PC-9 (cell line): Measurements from ENCODE around the gene APBB1IP.
A peak's percentile ranks its signal among the peaks of the same experiment; 100 is the strongest.
"Not testable (repeated sequence)": the region's sequence is repeated elsewhere in the genome, so short reads cannot be mapped to it uniquely, and the experiment has no call there.

Experiments
- CTCF ChIP-seq: fragments of 200-600 bp; sonication (generic); conservative IDR thresholded peaks from 2 replicates; pipeline ENCODE4 v1.6.1; 2017; ENCODE audit warnings: mixed run types, antibody characterized with exemption, mild to moderate bottlenecking, moderate library complexity
- EZH2 ChIP-seq: fragments of 200-600 bp; sonication (generic); IDR thresholded peaks from 2 replicates; pipeline ENCODE4 v1.8.0; 2017; ENCODE audit warnings: antibody characterized with exemption, low read depth

- peak; percentile 57 for TF ChIP-seq CTCF
- TF ChIP-seq EZH2 = not testable (repeated sequence)
These were observed 168.3 kb downstream of the APBB1IP start for GRCh38 chr10:26606389-26606877.
